GM19372 (cell line): ENCODE results near the gene PRR5L.

ENCODE experiments used
- ATAC-seq: cut with Tn5 transposase; IDR thresholded peaks from one replicate; pipeline ENCODE4 v1.9.1; 2021; ENCODE audit warnings: mild to moderate bottlenecking, low read depth, moderate library complexity; ENCODE audit not compliant: unreplicated experiment

The PRR5L gene

DNA sequence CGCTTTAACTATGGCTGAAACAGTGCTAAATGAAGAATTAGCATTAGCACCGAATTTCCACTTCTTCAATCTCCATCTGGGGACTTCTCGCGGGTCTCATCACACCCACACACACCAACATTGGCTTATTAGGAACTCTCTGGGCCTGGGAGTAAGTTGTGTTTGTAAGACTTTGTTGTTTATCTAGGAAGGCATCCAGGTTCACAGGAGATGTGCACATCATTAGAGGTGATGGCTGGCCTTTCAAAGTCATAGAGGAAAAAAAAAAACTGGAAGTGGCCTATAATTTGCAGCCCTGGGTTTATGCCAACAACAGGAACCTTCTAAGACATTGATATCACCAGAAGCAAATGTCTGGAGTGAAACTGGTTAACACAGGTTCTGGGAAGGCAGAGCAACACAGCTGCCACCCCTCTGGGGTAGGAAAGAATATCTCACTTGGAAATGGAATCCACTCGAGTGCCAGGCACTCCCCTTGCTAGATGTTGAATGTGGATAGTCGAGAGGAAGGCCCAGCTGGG lies 129.5 kb downstream of the PRR5L start:
- no peak for ATAC-seq

DNA sequence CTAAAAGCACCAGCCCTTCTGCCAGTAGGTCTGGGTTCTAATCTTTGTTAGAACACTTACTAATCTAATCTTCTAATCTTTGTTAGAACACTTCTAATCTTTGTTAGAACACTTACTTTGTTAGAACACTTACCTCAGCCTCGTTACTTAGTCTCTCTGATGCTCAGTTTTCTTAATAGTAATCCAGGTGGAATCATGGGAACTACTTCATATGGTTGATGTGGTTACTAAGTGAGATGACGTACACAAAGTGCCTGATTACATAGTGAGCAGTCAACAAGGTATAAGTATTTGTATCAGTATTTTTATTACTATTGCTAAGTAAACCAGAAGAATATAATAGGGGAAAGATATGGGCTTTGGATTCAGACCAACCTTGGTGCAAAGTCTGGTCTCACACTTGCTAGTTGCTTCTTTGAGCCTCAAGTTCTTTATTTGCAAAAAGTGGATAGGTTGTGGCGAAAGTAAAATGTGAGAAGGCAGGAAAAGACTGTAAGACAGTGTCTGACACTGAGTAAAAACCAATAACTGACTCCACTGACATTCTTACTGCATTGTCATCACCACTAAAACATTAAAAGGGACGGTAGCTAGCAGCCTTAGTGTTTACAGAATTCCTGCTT lies 130.2 kb downstream of the PRR5L start:
- ATAC-seq, result no peak

DNA sequence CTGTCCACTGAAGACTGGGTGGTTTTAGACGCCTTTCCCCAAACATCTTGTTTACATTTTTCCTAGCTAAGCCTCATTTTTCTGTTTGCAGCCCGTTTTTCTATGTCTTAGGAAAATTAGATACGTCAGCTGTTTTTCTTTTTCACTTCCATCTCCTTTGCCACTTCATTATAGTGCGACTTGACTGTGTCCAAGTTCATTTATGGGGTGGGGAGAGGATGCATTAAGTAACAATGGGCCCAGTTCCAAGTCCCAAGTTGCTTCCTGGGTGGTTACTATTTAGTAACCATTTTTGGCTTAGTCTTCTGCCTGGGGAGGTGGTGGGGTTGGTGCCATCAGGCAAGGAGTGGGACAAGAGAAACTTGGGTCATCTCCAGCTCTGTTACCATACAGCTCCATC lies 131.0 kb downstream of the PRR5L start:
- ATAC-seq, result no peak

DNA sequence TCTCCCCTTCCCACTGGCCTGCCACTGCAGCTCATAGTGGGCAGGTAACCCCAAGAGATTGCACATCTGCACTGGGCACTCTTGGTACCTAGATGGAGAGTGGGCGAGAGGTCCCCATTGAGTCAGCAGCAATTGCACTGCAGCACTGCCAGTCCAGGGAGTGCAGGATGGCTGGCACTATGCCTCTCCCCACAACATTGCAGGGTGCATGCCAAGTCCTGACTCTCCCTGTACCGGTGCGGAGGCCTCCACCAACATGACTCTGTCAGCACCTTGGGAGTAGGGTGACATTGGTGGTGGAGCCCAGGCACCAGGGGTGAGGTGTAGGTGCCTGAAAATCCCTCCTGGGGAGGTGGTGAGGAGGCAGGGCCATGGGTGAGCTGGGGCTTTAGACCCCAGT lies 131.8 kb downstream of the PRR5L start:
- no peak for ATAC-seq

DNA sequence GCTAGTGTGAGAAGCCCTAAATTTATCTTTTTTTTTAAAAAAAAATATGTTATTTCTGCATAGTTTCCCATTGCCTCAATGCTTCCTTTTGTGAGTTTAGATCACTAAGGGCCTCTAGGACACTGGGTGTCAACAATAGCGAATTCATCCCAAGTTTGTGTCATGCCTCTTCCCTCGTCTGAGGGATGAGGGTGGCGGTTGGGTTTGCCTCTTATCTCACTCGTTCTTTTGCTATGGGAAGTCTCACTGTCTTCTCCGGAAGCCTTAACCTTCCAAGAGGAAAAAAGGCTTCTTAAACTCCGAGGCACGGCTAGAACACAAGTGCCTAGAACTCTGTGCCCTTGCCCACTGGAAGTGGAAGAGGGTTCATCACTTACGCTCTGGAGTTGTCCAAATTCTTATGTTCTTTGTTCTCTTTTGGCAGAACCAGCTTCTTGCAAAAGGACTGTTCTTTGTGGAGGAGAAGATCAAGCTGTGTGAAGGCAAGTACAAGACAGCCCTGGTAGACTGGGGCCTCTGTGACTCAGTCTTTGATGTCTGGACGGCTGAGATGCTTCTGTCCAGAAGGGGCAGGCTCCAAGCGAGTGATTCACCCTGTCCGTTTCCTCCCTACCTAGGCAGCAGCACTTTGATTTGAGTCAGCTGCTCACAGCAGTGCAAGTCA lies 135.5 kb downstream of the PRR5L start:
- no peak for ATAC-seq

DNA sequence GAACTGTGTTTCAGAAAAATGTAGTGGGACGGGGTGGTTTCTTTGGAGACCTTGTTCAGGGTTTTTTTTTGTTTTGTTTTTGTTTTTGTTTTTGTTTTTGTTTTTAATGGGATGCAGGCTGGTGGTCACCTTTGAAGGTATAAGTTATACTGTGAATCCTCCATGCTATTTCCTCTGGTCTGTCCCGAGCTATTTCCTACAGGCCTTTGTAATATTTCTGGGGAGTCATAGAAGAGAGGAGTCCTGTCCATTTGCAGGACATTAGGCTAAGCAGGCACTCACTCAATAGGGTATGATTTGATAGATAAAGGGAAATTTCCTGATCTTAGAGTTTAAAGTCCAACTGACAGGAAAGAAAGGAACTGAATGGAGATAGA lies 136.0 kb downstream of the PRR5L start:
- no peak for ATAC-seq

DNA sequence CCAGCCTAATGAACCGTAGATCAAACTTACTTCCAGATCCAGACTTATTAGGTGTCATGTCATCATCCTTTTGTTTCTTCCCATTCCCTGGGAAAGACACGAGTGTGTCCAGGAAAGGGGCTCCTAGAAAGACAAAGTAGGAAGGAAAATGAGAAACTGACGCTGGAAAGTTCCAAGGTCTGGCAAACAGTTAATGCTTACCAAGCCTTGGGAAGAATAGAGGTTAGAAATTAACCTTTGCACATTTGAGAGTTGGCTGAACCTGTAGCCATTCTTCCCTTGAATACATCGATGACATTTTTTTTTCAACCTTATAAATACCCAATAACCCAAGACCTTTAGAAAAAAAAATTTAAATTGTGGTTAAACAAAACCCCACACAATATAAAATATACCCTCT lies 136.7 kb downstream of the PRR5L start:
- no peak for ATAC-seq

DNA sequence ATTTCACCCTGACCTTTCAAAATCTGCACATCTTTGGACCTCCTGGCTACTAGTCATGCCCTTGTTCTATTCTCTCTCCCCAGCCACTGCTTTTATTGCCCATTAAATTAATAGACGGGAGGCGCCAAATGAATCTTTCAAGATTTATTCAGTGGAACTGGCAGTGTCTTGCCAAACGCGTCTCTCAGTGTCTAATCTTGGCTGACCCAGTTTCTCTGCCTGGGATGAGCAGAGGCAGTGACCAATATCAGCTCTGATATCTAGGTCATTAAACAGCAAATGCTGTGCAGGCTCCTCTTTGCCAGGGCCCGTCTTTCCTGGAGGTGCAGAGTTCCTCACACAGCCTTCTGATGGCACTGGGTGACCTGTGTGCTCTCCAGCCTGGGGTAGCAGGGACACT lies 140.0 kb downstream of the PRR5L start:
- ATAC-seq, result no peak

DNA sequence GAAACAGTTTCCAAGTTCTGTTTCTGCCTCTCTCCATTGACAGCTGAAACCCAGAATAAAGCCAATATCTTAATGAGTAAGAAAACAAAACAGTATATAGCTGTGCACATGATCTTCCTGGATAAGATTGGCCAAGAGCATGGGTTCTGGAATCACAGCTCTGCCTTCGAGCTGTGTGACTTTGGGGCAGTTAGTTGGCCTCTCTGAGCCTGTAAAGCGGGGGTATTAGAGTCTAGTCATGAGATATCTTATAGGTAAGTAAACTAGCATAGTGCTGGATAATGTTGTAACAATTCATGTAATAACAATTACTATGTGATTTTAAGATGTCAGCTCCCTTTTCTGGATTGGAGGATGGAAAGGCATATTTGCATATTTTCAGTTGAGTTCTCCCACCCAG lies 140.5 kb downstream of the PRR5L start:
- no peak for ATAC-seq

DNA sequence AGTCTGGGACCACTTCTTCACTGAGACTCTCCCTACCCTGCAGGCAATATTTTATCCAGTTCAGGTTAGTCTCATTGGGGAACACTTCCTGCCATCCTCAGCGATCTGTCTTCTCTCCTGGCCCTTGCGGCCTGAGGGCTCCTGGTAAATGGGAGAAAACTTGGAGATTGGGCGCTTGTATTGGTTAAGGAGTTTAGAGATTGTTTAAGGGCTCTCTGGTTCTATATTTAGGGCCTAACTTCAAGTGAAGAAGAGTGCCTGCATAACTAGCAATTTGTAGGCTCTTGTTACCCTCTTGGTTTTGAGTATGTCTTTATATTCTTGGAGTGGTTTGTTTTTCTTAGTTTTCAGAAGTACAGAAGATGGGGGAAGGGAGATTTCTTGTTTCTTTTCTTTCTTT lies 141.3 kb downstream of the PRR5L start:
- no peak for ATAC-seq

DNA sequence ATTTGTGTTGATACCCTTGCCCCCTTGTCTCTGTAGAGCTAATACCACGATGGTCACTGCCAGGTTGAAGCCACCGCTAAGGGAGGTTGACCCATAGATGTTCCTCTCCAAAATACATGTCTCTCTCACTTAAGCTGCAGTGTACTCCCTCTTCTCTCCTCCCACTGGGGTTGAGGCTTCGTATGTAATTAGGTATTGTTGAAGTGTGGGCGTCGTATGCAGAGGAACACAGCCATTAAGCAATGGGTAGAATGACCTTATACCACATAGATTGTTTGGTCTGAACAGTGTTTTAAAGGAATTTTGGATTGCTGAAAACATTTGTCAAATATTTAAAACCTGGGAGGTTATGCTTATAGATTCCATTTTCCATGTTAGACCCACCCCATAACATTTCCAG lies 142.0 kb downstream of the PRR5L start:
- no peak for ATAC-seq

DNA sequence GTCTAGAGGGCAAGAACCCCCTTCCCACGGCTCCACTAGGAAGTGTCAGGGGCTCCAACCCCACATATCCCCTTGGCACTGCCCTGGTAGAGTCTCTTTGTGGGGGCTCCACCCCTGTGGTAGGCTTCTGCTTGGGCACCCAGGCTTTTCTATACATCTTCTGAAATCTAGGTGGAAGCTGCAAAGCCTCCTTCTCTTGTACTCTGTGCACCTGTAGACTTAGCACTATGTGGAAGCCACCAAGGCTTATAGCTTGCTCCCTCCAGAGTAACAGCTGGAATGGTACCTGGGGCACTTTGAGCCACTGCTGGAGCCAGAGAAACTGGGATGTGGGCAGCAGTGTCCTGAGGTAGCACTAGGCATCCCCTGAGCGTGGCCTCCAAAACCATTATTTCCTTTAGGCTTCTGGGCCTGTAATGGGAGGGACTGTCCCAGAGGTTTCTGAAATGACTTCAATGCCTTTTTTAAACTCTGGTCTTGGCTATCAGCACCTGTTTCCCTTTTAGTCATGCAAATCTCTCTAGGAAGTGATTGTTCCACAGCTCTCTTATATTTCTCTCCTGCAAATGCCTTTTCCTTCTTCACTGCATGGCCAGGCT lies 145.6 kb downstream of the PRR5L start:
- ATAC-seq, result peak; percentile 84

DNA sequence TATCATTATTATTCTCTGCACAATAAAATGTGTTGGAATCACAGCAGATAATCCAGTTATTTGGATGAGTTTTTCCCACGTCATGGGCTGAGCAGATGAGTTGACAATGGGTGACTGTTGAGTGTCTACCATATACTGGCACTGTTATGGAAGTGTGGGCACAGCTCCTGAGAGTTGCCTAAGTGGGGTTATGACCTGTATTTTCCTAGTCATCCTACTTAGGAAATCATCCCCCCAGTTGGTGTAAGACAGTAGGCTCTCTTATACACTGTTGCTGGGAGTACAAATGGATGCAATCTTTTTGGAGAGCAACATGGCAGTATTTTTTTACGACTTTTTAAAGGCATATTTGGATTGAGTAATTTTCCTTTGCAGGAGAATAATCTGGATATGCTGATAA lies 147.6 kb downstream of the PRR5L start:
- ATAC-seq, result no peak

DNA sequence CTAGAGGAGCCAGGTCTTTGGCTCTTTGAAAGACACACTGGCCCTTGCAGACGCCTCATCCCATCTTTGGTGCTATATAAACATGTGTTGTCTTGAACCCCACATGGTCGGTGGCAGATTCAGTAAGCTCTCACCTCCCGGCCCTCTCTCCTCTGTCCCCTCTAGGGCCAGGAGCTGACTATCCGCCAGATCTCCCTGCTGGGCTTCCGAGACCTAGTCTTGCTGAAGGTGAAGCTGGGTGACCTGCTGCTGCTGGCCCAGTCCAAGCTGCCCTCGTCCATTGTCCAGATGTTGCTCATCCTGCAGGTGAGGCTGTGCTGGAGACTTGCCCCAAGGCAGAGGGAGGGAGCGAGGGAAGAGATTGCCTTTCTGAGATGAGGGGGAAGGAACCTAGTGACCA lies 150.0 kb downstream of the PRR5L start:
- ATAC-seq, result no peak

DNA sequence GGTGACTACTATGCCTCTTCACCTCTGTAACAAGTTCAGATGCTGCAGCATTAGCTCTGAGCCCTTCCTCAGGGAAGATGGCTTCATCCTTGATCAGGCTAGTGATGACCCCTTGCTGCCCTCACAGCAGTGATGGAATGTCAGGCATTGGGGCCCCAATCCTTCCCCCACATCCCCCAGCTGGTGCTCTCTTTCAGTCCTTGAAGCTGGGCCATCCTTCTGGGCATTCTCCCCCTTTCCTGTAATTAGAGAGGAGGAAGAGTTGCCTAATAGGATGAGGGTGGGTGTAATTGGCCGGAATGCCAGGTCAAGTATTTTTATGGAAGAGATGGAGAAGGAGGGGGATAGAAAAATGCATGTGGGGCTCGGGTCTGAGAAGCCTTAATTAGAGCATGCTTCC lies 151.4 kb downstream of the PRR5L start:
- ATAC-seq, result no peak

DNA sequence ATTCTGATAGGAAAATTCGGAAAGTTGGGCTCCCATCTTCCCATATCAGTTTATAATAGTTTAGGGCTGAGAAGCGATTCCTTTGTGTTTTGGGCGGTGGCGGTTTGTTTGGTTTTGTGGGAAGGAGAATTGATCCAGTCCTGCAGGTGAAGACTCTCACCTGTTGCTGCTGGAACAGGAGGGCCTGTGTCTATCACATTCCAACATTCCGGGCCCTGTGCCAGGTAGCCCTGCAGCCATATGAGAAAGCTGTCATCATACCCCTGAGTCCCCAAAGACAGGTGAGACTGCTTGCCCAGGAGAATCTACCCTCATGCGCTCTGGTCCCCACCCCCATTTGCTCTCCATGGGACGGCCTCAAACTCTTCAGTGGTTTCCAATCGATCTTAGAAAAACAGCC lies 151.9 kb downstream of the PRR5L start:
- no peak for ATAC-seq

DNA sequence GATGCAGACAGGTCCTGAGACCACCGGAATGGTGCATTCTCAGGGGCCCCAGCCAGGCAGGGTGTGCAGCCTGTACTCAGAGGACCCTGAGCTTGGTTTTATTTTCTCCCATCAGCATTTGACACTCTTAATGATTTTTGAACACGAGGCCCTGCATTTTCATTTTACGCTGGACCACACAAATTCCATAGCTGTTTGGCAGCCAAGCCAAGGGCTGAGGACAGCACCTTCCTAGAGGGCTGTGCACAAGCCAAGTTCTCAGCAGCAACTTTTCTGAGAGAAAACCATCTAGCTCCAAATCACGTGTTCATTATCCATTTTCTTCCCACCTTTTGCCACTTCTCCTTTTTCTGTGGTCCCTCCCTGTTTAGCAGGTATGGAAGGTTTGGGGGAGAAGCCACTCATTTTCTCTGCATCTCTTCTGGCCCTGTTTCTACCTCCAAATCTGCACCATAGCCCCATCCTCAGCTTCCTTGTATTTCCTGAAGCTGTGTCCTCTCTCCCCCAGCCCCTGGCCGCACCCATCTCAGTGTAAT lies 153.5 kb downstream of the PRR5L start:
- ATAC-seq, result no peak

DNA sequence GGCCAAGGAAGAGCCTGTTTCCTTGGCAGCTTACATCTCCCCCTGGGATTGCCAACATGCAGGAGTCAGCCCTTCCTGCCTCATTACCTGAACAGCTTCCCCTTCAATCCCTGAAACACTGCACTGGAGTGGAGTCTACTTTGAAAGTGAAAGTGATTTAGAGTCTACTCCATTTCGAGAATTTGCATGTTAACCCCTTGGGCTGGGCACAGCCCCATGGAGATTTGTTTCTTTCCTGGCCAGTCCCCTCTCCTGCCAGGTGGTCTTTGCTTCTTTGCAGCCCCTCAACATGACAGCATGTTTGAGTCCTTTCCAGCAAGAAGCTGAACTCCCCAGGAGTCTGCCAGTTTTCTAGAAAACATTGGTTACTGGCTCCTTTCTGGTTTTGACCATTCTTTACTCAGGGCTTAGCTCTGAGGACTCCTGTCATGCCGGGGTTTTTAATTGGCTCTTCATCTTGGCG lies 154.1 kb downstream of the PRR5L start:
- no peak for ATAC-seq

DNA sequence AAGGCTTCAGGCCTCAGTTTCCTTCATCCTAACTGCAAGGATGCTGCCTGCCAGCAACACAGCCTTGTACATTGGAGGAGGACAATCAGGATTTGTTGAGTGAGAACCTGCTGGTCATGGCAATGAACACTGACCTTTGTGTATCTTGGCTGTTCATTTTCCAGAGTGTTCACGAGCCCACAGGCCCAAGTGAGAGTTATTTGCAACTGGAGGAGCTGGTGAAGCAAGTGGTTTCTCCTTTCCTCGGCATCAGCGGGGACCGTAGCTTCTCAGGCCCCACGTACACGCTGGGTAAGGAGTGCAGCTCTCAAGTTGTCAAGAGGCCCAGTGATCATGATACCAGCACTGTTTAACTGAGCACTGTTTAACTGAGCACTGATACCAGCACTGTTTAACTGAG lies 155.0 kb downstream of the PRR5L start:
- ATAC-seq, result no peak

DNA sequence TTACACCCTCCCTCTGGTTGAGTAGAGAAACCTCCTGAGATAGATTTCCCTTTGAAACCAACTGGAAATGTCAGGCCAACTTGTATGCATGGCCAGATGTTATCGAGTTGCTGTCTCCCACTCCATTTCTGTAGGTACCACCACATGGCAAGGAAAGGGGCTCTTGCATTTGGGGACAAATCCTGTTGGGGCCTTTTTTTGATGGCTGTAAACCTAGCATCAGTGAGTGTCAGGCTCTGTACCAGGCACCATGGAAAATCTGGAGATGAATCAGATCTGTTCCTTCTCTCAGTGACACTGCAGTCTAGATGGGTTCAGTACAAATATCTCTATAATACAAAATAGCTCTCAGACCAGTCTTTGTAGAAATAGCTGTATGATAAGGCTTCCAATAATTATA lies 155.6 kb downstream of the PRR5L start:
- ATAC-seq, result no peak

DNA sequence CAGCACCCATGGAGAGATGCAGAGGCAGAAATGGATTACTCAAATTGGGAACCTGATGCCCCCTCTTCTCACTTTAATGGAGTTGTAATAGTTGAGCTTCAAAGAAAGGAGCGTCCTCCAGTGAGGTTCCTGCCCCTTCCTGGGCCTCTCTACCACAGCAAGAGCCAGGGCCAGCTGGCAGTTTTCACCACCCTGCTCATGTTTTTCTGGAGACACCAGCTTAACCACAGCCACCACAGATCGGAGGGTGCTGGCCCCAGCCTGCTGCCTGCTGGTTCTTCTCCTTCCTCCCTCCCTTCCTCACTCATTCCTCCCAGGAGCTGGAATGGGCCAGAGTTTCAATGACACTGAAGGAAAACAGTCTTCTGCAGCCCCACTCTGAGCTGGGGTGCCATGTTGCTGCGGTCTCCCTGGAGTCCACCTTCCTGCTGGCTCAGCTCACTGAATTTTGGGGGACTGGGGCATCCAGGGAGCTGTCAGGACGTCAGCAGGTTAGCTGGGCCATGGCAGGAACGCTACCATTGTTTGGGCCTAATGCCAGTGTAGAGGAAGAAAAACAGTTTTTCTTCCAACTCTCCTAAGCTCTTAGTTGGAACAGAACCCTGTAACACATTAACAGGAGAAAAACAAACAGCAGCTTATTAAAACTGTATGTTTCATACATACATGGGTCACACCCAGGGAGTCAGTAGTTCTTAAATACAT lies 156.3 kb downstream of the PRR5L start:
- no peak for ATAC-seq
